A549 (cell line): ENCODE measurements around the gene ANKEF1. TPM values are rescaled to one million over a fixed set of nuclear protein-coding genes. Genes with fewer than 3 reads are reported as not detected.

Experiments used
- ATAC-seq, 2 experiments: fragments of 200-7000 bp in 1 of 2; fragments of >200 bp in 1 of 2; cut with Nextera tagmentation in 1 of 2; cut with Tn5 transposase in 1 of 2; 3 replicates each; pipeline versions ENCODE4 v1.8.0 to v1.9.1; 2018 to 2020; ENCODE audit warnings: mild to moderate bottlenecking in 1 of 2, moderate library complexity in 1 of 2
- CTCF ChIA-PET: fragments of 300-600 bp; sonication (Branson Sonifier 250); formaldehyde crosslinking; extraction: SDS; loops from one replicate; lab custom pipeline; 2021; ENCODE audit warnings: antibody characterized with exemption, inconsistent platforms; lab: Yijun Ruan, JAX
- POLR2A ChIA-PET: fragments of 350-600 bp; formaldehyde crosslinking; extraction: SDS; loops from one replicate; lab custom pipeline; 2021; ENCODE audit warnings: antibody characterized with exemption, inconsistent platforms; lab: Yijun Ruan, JAX
- DNase-seq, 2 experiments: peaks; one replicate each; pipeline versions ENCODE4 v3.0.0 to v3.0.0-alpha.2; 2011 to 2016; ENCODE audit warnings: low read depth in 1 of 2, low spot score in 1 of 2
- FAIRE-seq: peaks from 2 replicates; lab custom pipeline; 2011; peaks lifted over from hg19 to GRCh38; lab: Jason Lieb, UNC
- H3K27ac ChIP-seq, 2 experiments: fragments of >200 bp; sonication (Bioruptor Twin); formaldehyde crosslinking; 3 replicates each; pipeline ENCODE4 v1.5.1; 2016 to 2017
- H3K4me1 ChIP-seq: fragments of >200 bp; sonication (Bioruptor Twin); formaldehyde crosslinking; 3 replicates; pipeline ENCODE4 v1.6.1; 2016
- H3K4me2 ChIP-seq: fragments of >200 bp; sonication (Bioruptor Twin); formaldehyde crosslinking; 3 replicates; pipeline ENCODE4 v1.6.1; 2016
- H3K4me3 ChIP-seq: fragments of >200 bp; sonication (Bioruptor Twin); formaldehyde crosslinking; 3 replicates; pipeline ENCODE4 v1.5.1; 2016
- H3K9me3 ChIP-seq: fragments of >200 bp; sonication (Bioruptor Twin); formaldehyde crosslinking; 3 replicates; pipeline ENCODE4 v1.6.1; 2016
- CEBPB ChIP-seq, 2 experiments: fragments of >200 bp in 1 of 2; sonication (Bioruptor Twin) in 1 of 2; formaldehyde crosslinking in 1 of 2; IDR thresholded peaks; 2 replicates each; pipeline ENCODE4 v1.6.1; 2012 to 2016
- FOSB ChIP-seq: fragments of 250-450 bp; sonication (Bioruptor Pico); IDR thresholded peaks from 2 replicates; pipeline ENCODE4 v1.5.0; 2020; ENCODE audit warnings: mild to moderate bottlenecking, moderate library complexity
- FOSL2 ChIP-seq, 2 experiments: fragments of 450-650 bp in 1 of 2; fragments of >200 bp in 1 of 2; sonication (Bioruptor Twin) in 1 of 2; formaldehyde crosslinking; IDR thresholded peaks; 2 replicates each; pipeline versions ENCODE4 v1.5.0 to v1.6.1; 2016 to 2020; ENCODE audit warnings: mild to moderate bottlenecking in 1 of 2, moderate library complexity in 1 of 2
- HDAC2 ChIP-seq: fragments of 200-600 bp; sonication (generic); IDR thresholded peaks from 2 replicates; pipeline ENCODE4 v1.6.1; 2016
- JUN ChIP-seq, 2 experiments: fragments of >200 bp; sonication (Bioruptor Twin); formaldehyde crosslinking; IDR thresholded peaks; 2 replicates in 1 of 2; 3 replicates in 1 of 2; pipeline ENCODE4 v1.6.1; 2016 to 2017
- MAFK ChIP-seq: fragments of 450-650 bp; IDR thresholded peaks from 2 replicates; pipeline ENCODE4 v1.6.1; 2014; ENCODE audit not compliant: partially characterized antibody
- MAZ ChIP-seq: fragments of 150-350 bp; IDR thresholded peaks from 2 replicates; pipeline ENCODE4 v1.6.1; 2014; ENCODE audit warnings: antibody characterized with exemption, low read depth, low read length, borderline replicate concordance
- MYC ChIP-seq: IDR thresholded peaks from 2 replicates; pipeline ENCODE4 v1.6.1; 2012; ENCODE audit warnings: mild to moderate bottlenecking, inconsistent platforms, low read length, improper control_type of control experiment, borderline replicate concordance
- PHF8 ChIP-seq: fragments of 200-600 bp; sonication (generic); IDR thresholded peaks from 2 replicates; pipeline ENCODE4 v1.6.1; 2016; ENCODE audit warnings: low read depth, mild to moderate bottlenecking, antibody characterized with exemption, moderate library complexity, borderline replicate concordance
- POLR2AphosphoS2 ChIP-seq: conservative IDR thresholded peaks from 2 replicates; pipeline ENCODE4 v1.6.1; 2012; ENCODE audit warnings: low read length, improper control_type of control experiment, inconsistent platforms
- RAD21 ChIP-seq, 2 experiments: fragments of >200 bp in 1 of 2; sonication (Bioruptor Twin) in 1 of 2; formaldehyde crosslinking in 1 of 2; IDR thresholded peaks in 1 of 2; conservative IDR thresholded peaks in 1 of 2; 2 replicates in 1 of 2; 3 replicates in 1 of 2; pipeline ENCODE4 v1.6.1; 2012 to 2018; ENCODE audit warnings: inconsistent platforms in 1 of 2
- RARB ChIP-seq: fragments of 250-450 bp; sonication (Bioruptor Pico); IDR thresholded peaks from 2 replicates; pipeline ENCODE4 v1.8.0; 2021; ENCODE audit warnings: mild to moderate bottlenecking, moderate library complexity
- ZC3H11A ChIP-seq: fragments of 450-650 bp; IDR thresholded peaks from 2 replicates; pipeline ENCODE4 v1.6.1; 2014; ENCODE audit warnings: antibody characterized with exemption, mild to moderate bottlenecking
- ZFP36 ChIP-seq: fragments of 450-650 bp; IDR thresholded peaks from 2 replicates; pipeline ENCODE4 v1.6.1; 2014; ENCODE audit warnings: borderline replicate concordance; ENCODE audit not compliant: partially characterized antibody
- WGBS: methylation state at CpG from one replicate; pipeline ENCODE4 v1.1.6; 2017; ENCODE audit errors: missing lambda C conversion rate; 5-methylcytosine and 5-hydroxymethylcytosine counted together
- polyA plus RNA-seq, 4 experiments: library from polyadenylated mRNA; depleted of rRNA in 3 of 4; stranded (reverse); fragments of >200 nt; fragmentation: RNase III in 1 of 4; extraction: RNeasy Plus Mini Kit Qiagen cat#74134 plus additional on column Dnase treatment in 1 of 4; gene quantifications; 2 replicates in 3 of 4; 3 replicates in 1 of 4; pipeline ENCODE4 v1.2.3, GENCODE V29; 2011 to 2017
- TF ChIP-seq, protein P1 (sequence below): IDR thresholded peaks from 2 replicates; pipeline ENCODE4 v1.6.1; 2012
- TF ChIP-seq, protein P2 (sequence below): fragments of 150-350 bp; IDR thresholded peaks from 2 replicates; pipeline ENCODE4 v1.6.1; 2014; ENCODE audit warnings: low read depth, mild to moderate bottlenecking, low read length
- TF ChIP-seq, protein P3 (sequence below): IDR thresholded peaks from 2 replicates; pipeline ENCODE4 v1.6.1; 2012; ENCODE audit warnings: low read depth, borderline replicate concordance
- TF ChIP-seq, protein P4 (sequence below): fragments of >200 bp; sonication (Bioruptor Twin); formaldehyde crosslinking; IDR thresholded peaks from 3 replicates; pipeline ENCODE4 v1.6.1; 2016

The ANKEF1 gene
- polyA plus RNA-seq, 2 of the 4 experiments (the other 2 are of a cell fraction): 11.5 to 21.2 TPM

DNA sequence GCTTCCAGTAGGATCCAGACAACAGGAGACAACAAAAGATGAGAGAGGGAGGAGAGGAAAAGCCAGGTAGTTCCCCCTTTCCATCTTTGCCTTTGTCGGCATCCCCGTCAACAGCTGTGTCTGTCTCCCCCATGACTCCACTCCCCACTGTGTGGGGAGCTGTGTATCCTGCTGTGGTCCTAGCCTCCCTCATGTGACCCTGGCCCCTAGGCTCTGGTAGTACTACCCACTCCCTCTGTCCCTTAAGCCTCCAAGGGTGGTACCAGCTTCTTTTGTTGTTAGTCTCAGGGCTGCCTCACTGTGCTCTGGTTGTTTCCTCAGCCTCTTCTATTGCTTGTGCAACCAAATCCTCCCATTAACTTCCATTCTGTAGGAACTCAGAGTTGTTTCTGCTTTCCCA lies 28.7 kb downstream of the ANKEF1 start (continued):
- no peak for TF ChIP-seq MAZ
- no peak for TF ChIP-seq ZFP36
- TF ChIP-seq CEBPB (IDR thresholded peaks at IDR 0.05): no peak
- TF ChIP-seq HDAC2: no peak
- TF ChIP-seq RAD21 (conservative IDR thresholded peaks at IDR 0.05 in 1 of 2, IDR thresholded peaks at IDR 0.05 in 1 of 2): no peak

DNA sequence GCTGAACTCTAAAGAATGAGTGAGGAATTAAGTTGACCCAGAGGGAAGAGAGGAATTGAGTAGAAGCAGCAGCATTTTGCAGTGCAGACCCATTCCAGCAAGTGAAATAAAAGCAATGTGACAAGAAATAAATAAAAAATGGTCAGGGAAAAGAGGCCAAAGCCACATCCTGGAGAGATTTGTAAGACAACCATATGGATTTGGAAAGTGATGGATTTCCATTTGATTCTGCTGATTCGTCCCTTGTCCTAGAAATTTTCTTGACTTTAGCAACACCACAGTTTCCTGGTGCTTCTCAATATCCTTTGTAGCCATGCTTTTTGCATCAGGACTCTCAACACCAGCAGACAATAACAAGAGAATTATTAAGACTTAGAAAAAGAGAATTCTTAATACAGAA lies 29.8 kb downstream of the ANKEF1 start:
- WGBS: 60% methylated on average over 1 of the region's 1 CpG
- ATAC-seq: no peak
- Histone ChIP-seq H3K27ac (no peak overlapping the region), H3K4me3 (no peak overlapping the region)
- TF ChIP-seq, protein P1, sequence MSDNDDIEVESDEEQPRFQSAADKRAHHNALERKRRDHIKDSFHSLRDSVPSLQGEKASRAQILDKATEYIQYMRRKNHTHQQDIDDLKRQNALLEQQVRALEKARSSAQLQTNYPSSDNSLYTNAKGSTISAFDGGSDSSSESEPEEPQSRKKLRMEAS: no peak
- no peak for TF ChIP-seq ZC3H11A
- TF ChIP-seq RARB: no peak
- TF ChIP-seq, protein P2, sequence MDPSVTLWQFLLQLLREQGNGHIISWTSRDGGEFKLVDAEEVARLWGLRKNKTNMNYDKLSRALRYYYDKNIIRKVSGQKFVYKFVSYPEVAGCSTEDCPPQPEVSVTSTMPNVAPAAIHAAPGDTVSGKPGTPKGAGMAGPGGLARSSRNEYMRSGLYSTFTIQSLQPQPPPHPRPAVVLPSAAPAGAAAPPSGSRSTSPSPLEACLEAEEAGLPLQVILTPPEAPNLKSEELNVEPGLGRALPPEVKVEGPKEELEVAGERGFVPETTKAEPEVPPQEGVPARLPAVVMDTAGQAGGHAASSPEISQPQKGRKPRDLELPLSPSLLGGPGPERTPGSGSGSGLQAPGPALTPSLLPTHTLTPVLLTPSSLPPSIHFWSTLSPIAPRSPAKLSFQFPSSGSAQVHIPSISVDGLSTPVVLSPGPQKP: no peak
- TF ChIP-seq JUN (IDR thresholded peaks at IDR 0.05): no peak
- TF ChIP-seq, protein P3, sequence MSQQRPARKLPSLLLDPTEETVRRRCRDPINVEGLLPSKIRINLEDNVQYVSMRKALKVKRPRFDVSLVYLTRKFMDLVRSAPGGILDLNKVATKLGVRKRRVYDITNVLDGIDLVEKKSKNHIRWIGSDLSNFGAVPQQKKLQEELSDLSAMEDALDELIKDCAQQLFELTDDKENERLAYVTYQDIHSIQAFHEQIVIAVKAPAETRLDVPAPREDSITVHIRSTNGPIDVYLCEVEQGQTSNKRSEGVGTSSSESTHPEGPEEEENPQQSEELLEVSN: no peak
- TF ChIP-seq POLR2AphosphoS2: no peak
- no peak for TF ChIP-seq PHF8
- TF ChIP-seq MYC: no peak
- TF ChIP-seq, protein P4, sequence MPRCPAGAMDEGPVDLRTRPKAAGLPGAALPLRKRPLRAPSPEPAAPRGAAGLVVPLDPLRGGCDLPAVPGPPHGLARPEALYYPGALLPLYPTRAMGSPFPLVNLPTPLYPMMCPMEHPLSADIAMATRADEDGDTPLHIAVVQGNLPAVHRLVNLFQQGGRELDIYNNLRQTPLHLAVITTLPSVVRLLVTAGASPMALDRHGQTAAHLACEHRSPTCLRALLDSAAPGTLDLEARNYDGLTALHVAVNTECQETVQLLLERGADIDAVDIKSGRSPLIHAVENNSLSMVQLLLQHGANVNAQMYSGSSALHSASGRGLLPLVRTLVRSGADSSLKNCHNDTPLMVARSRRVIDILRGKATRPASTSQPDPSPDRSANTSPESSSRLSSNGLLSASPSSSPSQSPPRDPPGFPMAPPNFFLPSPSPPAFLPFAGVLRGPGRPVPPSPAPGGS: no peak
- no peak for TF ChIP-seq ZFP36
- TF ChIP-seq FOSB (CRISPR knock-in tag): no peak
- TF ChIP-seq MAFK: no peak
- TF ChIP-seq, all 56 proteins: peak for 0
- Histone ChIP-seq H3K4me2 (no peak overlapping the region), H3K9me3 (no peaks in the 10 kb centered on the region), H3K4me1 (no peaks in the 10 kb centered on the region)
- ChIA-PET POLR2A (no interaction called here), CTCF (interaction anchor here (1.2 to 1.7 kb wide), 2 partner anchors 14 to 86 kb away, joined by 3 to 6 read pairs; no protein-coding TSS in a partner anchor)
- FAIRE-seq (no peak), DNase-seq (no peak)

DNA sequence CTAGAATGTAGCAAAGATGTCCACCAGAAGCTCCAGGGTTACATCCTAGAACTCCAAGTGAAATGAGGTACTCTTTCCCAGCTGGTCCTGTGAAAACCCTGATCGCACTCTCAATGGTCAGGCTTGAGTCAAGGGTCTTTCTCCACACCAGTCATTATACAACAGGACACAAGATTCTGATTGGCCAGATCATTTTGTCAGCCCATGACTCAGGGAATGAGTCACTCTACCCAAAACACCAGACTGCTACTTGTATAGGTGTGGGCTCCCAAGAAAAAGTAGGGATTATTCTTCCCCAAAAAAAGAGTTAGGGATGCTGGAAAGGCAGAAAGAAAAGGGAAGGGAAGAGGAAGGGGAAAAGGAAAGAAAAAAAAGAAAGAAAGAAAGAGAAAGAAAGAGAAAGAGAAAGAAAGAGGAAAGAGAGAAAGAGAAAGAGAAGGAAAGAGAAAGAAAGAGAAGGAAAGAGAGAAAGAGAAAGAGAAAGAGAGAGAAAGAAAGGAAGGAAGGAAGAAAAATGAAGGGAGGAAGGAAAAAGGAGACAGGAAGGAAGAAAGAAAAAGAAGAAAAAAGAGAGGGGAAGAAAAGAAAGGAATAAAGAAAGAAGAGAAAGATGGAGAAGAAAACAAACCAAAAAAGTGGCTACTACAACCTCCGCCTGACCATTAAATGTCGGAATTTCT lies 30.5 kb downstream of the ANKEF1 start:
- no peak for ATAC-seq
- no peak overlapping the region for H3K4me3 ChIP-seq
- no peak overlapping the region for H3K4me2 ChIP-seq
- no peaks in the 10 kb centered on the region for H3K4me1 ChIP-seq
- ChIA-PET CTCF (interaction anchor here (1.2 to 1.7 kb wide), 2 partner anchors 13 to 87 kb away, joined by 3 to 6 read pairs; no protein-coding TSS in a partner anchor), POLR2A (no interaction called here)
- peak; percentile 61 for FAIRE-seq
- TF ChIP-seq FOSL2 (IDR thresholded peaks at IDR 0.05) (no peak), FOSL2 (CRISPR knock-in tag; IDR thresholded peaks at IDR 0.05) (peak; percentile 29; the same call in 1 of the 2 replicates)
- TF ChIP-seq, protein P4: no peak
- H3K9me3 ChIP-seq: no peaks in the 10 kb centered on the region
- WGBS: 92% methylated on average over 3 of the region's 3 CpGs
- no peak overlapping the region for H3K27ac ChIP-seq
- no peak for DNase-seq
